ENCODE data around the gene ANLN. TPM values are rescaled to one million over a fixed set of nuclear protein-coding genes. Genes with fewer than 3 reads are reported as not detected.

ANLN gene
- total RNA-seq, 1 donor from 2014 or later: 3.9 TPM

- Histone ChIP-seq H3K4me3 (no peak overlapping the region), H3K9me3 (no peaks in the 10 kb centered on the region), H3K27me3 (ENCODE audit: low read depth) (no peaks in the 10 kb centered on the region), H3K4me1 (peaks cover 6% of the 10 kb centered on the region), H3K36me3 (no peaks in the 10 kb centered on the region), H3K27ac (no peak overlapping the region)
- ATAC-seq (no peak), DNase-seq (no peak)
- intact Hi-C loops (cut with DNase I): no loop called here
- TF ChIP-seq, protein P1, sequence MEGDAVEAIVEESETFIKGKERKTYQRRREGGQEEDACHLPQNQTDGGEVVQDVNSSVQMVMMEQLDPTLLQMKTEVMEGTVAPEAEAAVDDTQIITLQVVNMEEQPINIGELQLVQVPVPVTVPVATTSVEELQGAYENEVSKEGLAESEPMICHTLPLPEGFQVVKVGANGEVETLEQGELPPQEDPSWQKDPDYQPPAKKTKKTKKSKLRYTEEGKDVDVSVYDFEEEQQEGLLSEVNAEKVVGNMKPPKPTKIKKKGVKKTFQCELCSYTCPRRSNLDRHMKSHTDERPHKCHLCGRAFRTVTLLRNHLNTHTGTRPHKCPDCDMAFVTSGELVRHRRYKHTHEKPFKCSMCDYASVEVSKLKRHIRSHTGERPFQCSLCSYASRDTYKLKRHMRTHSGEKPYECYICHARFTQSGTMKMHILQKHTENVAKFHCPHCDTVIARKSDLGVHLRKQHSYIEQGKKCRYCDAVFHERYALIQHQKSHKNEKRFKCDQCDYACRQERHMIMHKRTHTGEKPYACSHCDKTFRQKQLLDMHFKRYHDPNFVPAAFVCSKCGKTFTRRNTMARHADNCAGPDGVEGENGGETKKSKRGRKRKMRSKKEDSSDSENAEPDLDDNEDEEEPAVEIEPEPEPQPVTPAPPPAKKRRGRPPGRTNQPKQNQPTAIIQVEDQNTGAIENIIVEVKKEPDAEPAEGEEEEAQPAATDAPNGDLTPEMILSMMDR (IDR thresholded peaks at IDR 0.05): no peak
Observed at GRCh38 chr7:36438211-36438610, 48.5 kb downstream of the ANLN start.

DNA sequence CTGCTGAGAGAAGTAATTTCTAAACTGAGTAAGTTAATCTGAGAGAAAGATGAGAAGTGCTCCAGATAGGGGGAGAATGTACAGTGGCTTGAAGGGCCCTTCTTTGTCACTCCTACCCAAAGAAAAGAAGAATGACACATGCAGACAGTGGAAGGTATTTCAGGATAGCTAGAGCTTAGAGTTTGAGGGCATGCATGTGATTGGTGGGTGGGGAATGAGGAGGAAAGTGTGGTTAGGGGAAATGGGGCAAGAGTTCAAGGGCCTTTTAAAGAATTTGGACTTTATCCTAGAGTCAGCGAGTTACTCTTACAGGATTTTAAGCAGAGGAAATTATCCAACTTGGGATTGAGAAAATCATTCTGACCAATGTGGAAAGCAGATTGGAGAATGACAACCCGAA lies 50.0 kb downstream of the ANLN start:
- Histone ChIP-seq H3K27ac (no peak overlapping the region), H3K4me1 (peaks cover 6% of the 10 kb centered on the region), H3K36me3 (no peaks in the 10 kb centered on the region), H3K9me3 (no peaks in the 10 kb centered on the region), H3K27me3 (ENCODE audit: low read depth) (no peaks in the 10 kb centered on the region), H3K4me3 (no peak overlapping the region)
- intact Hi-C loops (cut with DNase I): no loop called here
- TF ChIP-seq, protein P1 (IDR thresholded peaks at IDR 0.05): no peak
- no peak for DNase-seq
- ATAC-seq: peak; percentile 34 to 42

GRCh38 chr7:36440880-36441279 lies 51.2 kb downstream of the ANLN start:
- H3K4me1 ChIP-seq: peaks cover 6% of the 10 kb centered on the region
- H3K27ac ChIP-seq: no peak overlapping the region
- DNase-seq (no peak), ATAC-seq (peak; percentile 53 to 54)
- no peak overlapping the region for H3K4me3 ChIP-seq
- intact Hi-C loops (cut with DNase I): no loop called here
- TF ChIP-seq, protein P1 (IDR thresholded peaks at IDR 0.05): peak; percentile 45
- H3K27me3 ChIP-seq (ENCODE audit: low read depth): no peaks in the 10 kb centered on the region
- H3K9me3 ChIP-seq: no peaks in the 10 kb centered on the region
- no peaks in the 10 kb centered on the region for H3K36me3 ChIP-seq

DNA sequence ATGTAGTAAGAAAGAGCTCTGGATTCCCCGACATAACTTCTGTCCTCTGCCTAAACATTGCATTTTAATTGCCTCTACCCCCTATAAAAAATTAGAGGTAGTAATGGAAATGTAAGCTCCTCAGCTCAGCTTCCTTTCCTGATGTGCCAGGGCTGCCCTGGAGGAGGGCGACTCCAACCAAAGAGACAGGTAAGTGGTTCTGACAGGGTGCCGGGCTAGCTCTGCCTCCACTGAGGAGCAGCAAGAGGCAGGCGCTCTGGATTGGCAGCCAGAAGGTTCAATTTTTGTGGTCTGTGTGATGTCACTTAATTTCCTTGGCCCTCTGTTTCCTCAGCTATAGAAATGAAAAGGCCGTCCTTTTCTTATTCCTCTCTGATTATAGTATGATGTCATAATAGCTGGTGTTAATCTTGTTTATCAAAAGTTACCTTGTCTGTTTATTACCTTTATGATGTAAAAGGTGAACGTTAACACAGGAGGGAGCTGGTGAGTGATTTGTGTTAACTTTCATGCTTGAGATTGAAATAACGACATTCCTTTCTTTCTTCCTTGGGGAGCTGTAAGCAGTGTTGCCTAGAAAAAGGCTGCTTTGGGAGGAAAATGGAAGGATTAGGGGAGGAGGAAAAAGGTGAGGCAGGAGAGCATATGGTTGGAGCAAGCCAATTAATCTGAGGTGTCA lies 51.8 kb downstream of the ANLN start:
- no peak overlapping the region for H3K27ac ChIP-seq
- H3K4me3 ChIP-seq: no peak overlapping the region
- H3K4me1 ChIP-seq: peaks cover 6% of the 10 kb centered on the region
- TF ChIP-seq, protein P1 (IDR thresholded peaks at IDR 0.05): no peak
- intact Hi-C loops (cut with DNase I): no loop called here
- no peaks in the 10 kb centered on the region for H3K9me3 ChIP-seq
- ATAC-seq (peak in 1 of 2 donors; percentile 36), DNase-seq (no peak)
- H3K36me3 ChIP-seq: no peaks in the 10 kb centered on the region
- H3K27me3 ChIP-seq (ENCODE audit: low read depth): no peaks in the 10 kb centered on the region

DNA sequence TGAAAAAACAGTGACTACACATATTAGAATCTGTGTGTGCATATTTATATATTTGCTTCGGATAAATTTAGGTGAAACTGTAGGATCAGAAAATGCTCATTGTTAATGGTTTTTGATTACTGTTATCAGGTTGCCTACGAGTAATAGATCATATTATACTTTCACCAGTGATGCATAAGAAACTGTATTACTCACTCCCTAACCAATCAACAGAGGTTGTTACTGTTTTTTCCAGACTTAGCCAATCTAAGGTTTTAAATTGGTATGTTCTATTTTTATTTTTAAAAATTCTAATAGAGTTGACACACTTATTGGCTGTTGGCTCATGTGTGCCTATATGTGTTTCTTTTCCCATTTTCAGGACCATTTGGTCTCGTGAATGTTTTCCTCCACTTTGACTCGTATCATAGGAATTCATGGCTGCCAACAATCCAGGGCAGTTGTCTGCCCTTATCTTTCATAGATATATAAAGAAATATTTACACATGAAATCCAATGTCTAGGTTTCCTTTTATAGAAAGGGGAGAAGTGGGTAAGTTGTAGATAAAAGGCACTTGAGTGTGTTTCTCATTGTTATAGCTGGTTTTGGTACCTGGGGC lies 59.2 kb downstream of the ANLN start:
- TF ChIP-seq, protein P1 (IDR thresholded peaks at IDR 0.05): no peak
- H3K4me1 ChIP-seq: no peaks in the 10 kb centered on the region
- intact Hi-C loops (cut with DNase I): no loop called here
- H3K9me3 ChIP-seq: no peaks in the 10 kb centered on the region
- DNase-seq (no peak), ATAC-seq (no peak)
- H3K27ac ChIP-seq: no peak overlapping the region
- H3K27me3 ChIP-seq (ENCODE audit: low read depth): no peaks in the 10 kb centered on the region
- no peaks in the 10 kb centered on the region for H3K36me3 ChIP-seq
- no peak overlapping the region for H3K4me3 ChIP-seq
